Measurements from ENCODE around the gene SLC36A1. TPM values are rescaled to one million over a fixed set of nuclear protein-coding genes. Genes with fewer than 3 reads are reported as not detected.

SLC36A1 gene
- polyA plus RNA-seq, 1 donor (not counting 4 experiments of a cell fraction or from before 2014, with no cell fraction given) = 9.6 TPM

DNA sequence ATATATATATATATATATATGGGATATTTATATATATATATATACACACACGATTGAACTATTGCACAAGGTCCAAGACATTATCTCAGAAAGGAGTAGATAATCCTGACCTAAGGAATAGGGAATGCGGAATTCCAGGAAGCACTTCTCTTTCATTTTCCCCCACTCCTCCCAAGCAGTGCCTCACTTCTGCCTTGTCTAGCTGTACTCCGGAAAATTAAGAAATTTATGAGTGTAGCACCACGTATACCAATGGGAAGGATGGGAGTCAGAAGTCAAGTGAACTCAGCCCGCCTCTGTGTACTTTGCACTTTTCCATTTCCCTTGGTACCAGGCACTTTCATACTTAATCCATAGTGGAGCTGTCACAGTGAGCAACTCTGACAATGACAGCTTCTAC is 10.9 kb downstream of the SLC36A1 start:
- dilution Hi-C loops (cut with MboI; ENCODE audit: extremely low pct_ligation_motif_present, low sequenced_read_pairs) = no loop called here

DNA sequence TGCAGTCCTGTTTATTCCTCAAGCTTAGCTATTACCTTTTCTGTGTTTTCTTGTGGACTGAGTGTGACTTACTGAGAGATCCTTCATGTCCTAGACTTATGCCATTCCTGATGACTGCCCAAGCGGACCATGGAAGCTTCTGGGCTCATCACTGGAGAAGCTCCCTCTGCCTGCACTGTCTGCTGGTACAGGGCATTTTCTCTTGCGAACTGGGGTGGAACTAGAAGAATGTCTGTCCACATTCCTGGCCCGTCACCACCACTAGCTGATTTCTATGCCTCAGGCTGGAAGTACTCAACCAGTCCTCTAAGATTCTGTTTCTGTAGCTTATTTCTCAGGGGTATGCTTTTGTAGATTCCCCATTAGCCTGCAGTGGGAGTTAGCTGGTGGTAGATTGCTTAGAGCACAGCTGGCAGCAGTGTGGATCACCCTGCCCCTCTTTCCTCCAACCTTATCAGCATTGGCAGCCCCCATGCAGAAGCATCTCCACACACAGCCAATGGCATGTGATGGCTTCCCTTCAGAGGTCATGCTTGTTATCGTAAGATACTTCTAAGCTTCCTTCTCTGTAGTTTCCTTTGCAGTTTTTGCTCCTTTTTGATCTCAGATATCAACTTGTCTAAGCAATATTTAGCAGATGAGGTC is 12.4 kb downstream of the SLC36A1 start:
- no peak overlapping the region for H3K4me3 ChIP-seq (ENCODE audit: control insufficient read depth in 2 of 3, extremely low read depth in 1 of 3, insufficient read depth in 2 of 3, low read depth in 1 of 3, low read length in 3 of 3)
- dilution Hi-C loops (cut with MboI; ENCODE audit: extremely low pct_ligation_motif_present, low sequenced_read_pairs) = no loop called here
- H3K4me1 ChIP-seq (ENCODE audit: control insufficient read depth, extremely low read depth, insufficient read depth, low read length) = no peaks in the 10 kb centered on the region
- H3K27me3 ChIP-seq (ENCODE audit: control insufficient read depth, extremely low read depth, insufficient read depth, low read length) = no peaks in the 10 kb centered on the region
- H2AFZ ChIP-seq (ENCODE audit: control insufficient read depth, low read length) = no peak overlapping the region
- H3K4me2 ChIP-seq (ENCODE audit: control insufficient read depth, extremely low read depth, insufficient read depth, low read depth, low read length) = no peak overlapping the region
- DNase-seq (ENCODE audit: low read depth, low spot score) (no peak), FAIRE-seq (no peak)
- no peaks in the 10 kb centered on the region for H3K79me2 ChIP-seq (ENCODE audit: control insufficient read depth, insufficient read depth, low read length)
- H4K20me1 ChIP-seq (ENCODE audit: control insufficient read depth, extremely low read depth, insufficient read depth, low read length) = no peaks in the 10 kb centered on the region
- no peak overlapping the region for H3K27ac ChIP-seq (ENCODE audit: control insufficient read depth, insufficient read depth, low read length)
- H3K9ac ChIP-seq (ENCODE audit: control insufficient read depth, extremely low read depth, insufficient read depth, low read length) = no peak overlapping the region
- no peak for TF ChIP-seq EZH2 (IDR thresholded peaks at IDR 0.05; ENCODE audit: low read length)
- TF ChIP-seq, protein P1, sequence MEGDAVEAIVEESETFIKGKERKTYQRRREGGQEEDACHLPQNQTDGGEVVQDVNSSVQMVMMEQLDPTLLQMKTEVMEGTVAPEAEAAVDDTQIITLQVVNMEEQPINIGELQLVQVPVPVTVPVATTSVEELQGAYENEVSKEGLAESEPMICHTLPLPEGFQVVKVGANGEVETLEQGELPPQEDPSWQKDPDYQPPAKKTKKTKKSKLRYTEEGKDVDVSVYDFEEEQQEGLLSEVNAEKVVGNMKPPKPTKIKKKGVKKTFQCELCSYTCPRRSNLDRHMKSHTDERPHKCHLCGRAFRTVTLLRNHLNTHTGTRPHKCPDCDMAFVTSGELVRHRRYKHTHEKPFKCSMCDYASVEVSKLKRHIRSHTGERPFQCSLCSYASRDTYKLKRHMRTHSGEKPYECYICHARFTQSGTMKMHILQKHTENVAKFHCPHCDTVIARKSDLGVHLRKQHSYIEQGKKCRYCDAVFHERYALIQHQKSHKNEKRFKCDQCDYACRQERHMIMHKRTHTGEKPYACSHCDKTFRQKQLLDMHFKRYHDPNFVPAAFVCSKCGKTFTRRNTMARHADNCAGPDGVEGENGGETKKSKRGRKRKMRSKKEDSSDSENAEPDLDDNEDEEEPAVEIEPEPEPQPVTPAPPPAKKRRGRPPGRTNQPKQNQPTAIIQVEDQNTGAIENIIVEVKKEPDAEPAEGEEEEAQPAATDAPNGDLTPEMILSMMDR (optimal IDR thresholded peaks at IDR 0.05 in 1 of 3, IDR thresholded peaks at IDR 0.05 in 1 of 3, conservative IDR thresholded peaks at IDR 0.05 in 1 of 3; ENCODE audit: extremely low read depth in 1 of 3, insufficient read depth in 2 of 3, low read length in 3 of 3) = no peak
- H3K9me1 ChIP-seq (ENCODE audit: control insufficient read depth, extremely low read depth, insufficient read depth, low read length) = no peaks in the 10 kb centered on the region
- peaks cover 0 to 9% of the 10 kb centered on the region in 2 experiments for H3K36me3 ChIP-seq (ENCODE audit: control insufficient read depth in 2 of 2, extremely low read depth in 1 of 2, insufficient read depth in 2 of 2, low read length in 2 of 2)
- H3K9me3 ChIP-seq (ENCODE audit: control insufficient read depth, low read depth, low read length) = no peaks in the 10 kb centered on the region

More for the DNA sequence above, 10.9 kb downstream of the SLC36A1 start:
- no peaks in the 10 kb centered on the region for H3K9me1 ChIP-seq (ENCODE audit: control insufficient read depth, extremely low read depth, insufficient read depth, low read length)
- H3K4me3 ChIP-seq (ENCODE audit: control insufficient read depth in 2 of 3, extremely low read depth in 1 of 3, insufficient read depth in 2 of 3, low read depth in 1 of 3, low read length in 3 of 3) = no peak overlapping the region
- FAIRE-seq (no peak), DNase-seq (ENCODE audit: low read depth, low spot score) (no peak)
- no peak overlapping the region for H3K27ac ChIP-seq (ENCODE audit: control insufficient read depth, insufficient read depth, low read length)
- H2AFZ ChIP-seq (ENCODE audit: control insufficient read depth, low read length) = no peak overlapping the region
- no peak overlapping the region for H3K9ac ChIP-seq (ENCODE audit: control insufficient read depth, extremely low read depth, insufficient read depth, low read length)
- no peaks in the 10 kb centered on the region for H3K4me1 ChIP-seq (ENCODE audit: control insufficient read depth, extremely low read depth, insufficient read depth, low read length)
- peaks cover 0 to 2% of the 10 kb centered on the region in 2 experiments for H3K36me3 ChIP-seq (ENCODE audit: control insufficient read depth in 2 of 2, extremely low read depth in 1 of 2, insufficient read depth in 2 of 2, low read length in 2 of 2)
- H3K4me2 ChIP-seq (ENCODE audit: control insufficient read depth, extremely low read depth, insufficient read depth, low read depth, low read length) = no peak overlapping the region
- H3K79me2 ChIP-seq (ENCODE audit: control insufficient read depth, insufficient read depth, low read length) = no peaks in the 10 kb centered on the region
- no peaks in the 10 kb centered on the region for H3K27me3 ChIP-seq (ENCODE audit: control insufficient read depth, extremely low read depth, insufficient read depth, low read length)
- H3K9me3 ChIP-seq (ENCODE audit: control insufficient read depth, low read depth, low read length) = no peaks in the 10 kb centered on the region
- TF ChIP-seq EZH2 (IDR thresholded peaks at IDR 0.05; ENCODE audit: low read length) = no peak
- TF ChIP-seq, protein P1 (optimal IDR thresholded peaks at IDR 0.05 in 1 of 3, IDR thresholded peaks at IDR 0.05 in 1 of 3, conservative IDR thresholded peaks at IDR 0.05 in 1 of 3; ENCODE audit: extremely low read depth in 1 of 3, insufficient read depth in 2 of 3, low read length in 3 of 3) = no peak
- H4K20me1 ChIP-seq (ENCODE audit: control insufficient read depth, extremely low read depth, insufficient read depth, low read length) = no peaks in the 10 kb centered on the region
